Astrocyte (in vitro differentiated cells and primary cell): ENCODE results near the gene GRID2IP.

Experiments
- EZH2 ChIP-seq: IDR thresholded peaks from 2 replicates; pipeline ENCODE4 v1.6.1; 2012; ENCODE audit warnings: mild to moderate bottlenecking, low read length, inconsistent platforms; ENCODE audit not compliant: insufficient read depth
- TF ChIP-seq, protein P1 (sequence below): IDR thresholded peaks from 2 replicates; pipeline ENCODE4 v1.5.1; 2011; ENCODE audit warnings: low read depth, mild to moderate bottlenecking, inconsistent platforms, low read length, moderate library complexity; ENCODE audit not compliant: insufficient read depth

- TF ChIP-seq, protein P1, sequence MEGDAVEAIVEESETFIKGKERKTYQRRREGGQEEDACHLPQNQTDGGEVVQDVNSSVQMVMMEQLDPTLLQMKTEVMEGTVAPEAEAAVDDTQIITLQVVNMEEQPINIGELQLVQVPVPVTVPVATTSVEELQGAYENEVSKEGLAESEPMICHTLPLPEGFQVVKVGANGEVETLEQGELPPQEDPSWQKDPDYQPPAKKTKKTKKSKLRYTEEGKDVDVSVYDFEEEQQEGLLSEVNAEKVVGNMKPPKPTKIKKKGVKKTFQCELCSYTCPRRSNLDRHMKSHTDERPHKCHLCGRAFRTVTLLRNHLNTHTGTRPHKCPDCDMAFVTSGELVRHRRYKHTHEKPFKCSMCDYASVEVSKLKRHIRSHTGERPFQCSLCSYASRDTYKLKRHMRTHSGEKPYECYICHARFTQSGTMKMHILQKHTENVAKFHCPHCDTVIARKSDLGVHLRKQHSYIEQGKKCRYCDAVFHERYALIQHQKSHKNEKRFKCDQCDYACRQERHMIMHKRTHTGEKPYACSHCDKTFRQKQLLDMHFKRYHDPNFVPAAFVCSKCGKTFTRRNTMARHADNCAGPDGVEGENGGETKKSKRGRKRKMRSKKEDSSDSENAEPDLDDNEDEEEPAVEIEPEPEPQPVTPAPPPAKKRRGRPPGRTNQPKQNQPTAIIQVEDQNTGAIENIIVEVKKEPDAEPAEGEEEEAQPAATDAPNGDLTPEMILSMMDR, result no peak
- TF ChIP-seq EZH2, result no peak
Measured at GRCh38 chr7:6489612-6490011, 61.6 kb downstream of the GRID2IP start.
